ENCODE measurements around the gene RRAS2. TPM values are rescaled to one million over a fixed set of nuclear protein-coding genes. Genes with fewer than 3 reads are reported as not detected.
"Not testable (repeated sequence)": the region's sequence is repeated elsewhere in the genome, so short reads cannot be mapped to it uniquely, and the experiment has no call there.

The RRAS2 gene
- polyA plus RNA-seq, 3 donors: 53.4 to 60.5 (median 56.4) TPM

DNA sequence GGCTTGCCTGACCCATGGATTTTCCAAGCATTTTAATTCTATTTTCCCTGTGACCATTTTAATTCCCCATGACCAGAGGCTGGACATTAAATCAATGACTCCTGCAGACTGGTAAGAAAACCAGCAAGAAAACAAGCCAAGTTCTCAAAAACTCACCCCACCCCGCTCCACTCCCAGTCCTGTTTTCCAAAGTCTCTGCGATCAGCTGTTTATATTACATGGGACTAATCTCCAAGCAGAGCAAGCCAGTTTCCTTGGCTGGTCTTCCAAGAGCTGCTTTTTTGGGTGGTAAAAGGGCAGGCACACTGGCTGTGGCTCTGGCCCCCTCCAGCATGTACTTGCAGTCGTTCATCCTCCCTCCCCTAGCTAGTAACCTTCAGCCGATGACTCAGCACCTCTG, 97.9 kb downstream of the RRAS2 start:
- no peak for DNase-seq (ENCODE audit: low read depth in 3 of 3, low spot score in 2 of 3)

DNA sequence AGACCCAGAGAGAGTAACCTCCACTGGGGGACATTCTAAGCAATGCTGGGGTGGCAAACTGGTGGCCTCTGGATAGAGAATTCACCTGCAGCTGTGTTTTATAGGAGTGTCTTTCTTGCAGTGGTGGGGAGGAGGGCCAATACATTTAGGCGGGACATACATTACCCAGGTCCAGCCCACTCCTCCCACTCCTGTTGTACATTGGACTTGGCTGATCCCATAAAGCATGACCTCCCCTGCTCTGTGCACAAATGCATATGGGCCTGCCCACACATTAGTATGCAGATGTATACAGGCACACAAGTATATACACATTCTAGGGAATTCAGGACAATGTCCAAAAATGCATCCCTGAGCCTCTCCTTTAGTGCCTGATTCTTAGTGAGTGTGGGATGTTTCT, 99.1 kb downstream of the RRAS2 start:
- DNase-seq (ENCODE audit: low read depth in 3 of 3, low spot score in 2 of 3): no peak

DNA sequence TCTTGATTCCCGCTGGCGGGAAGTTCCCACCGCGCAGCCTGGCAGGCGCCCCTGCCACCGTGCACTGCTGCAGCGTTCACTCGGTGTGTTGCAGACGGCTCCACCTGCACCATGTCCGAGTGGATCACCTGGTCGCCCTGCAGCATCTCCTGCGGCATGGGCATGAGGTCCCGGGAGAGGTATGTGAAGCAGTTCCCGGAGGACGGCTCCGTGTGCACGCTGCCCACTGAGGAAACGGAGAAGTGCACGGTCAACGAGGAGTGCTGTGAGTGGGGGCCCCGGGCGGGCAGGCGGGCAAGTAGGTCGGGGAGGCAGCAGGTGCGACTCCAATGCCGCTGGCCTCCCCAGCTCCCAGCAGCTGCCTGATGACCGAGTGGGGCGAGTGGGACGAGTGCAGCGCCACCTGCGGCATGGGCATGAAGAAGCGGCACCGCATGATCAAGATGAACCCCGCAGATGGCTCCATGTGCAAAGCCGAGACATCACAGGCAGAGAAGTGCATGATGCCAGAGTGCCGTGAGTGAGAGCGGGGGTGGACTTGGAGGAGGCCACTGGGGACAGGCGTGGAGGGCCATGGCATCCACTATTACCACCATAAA, 99.7 kb downstream of the RRAS2 start:
- DNase-seq (ENCODE audit: low read depth in 3 of 3, low spot score in 2 of 3): no peak

DNA sequence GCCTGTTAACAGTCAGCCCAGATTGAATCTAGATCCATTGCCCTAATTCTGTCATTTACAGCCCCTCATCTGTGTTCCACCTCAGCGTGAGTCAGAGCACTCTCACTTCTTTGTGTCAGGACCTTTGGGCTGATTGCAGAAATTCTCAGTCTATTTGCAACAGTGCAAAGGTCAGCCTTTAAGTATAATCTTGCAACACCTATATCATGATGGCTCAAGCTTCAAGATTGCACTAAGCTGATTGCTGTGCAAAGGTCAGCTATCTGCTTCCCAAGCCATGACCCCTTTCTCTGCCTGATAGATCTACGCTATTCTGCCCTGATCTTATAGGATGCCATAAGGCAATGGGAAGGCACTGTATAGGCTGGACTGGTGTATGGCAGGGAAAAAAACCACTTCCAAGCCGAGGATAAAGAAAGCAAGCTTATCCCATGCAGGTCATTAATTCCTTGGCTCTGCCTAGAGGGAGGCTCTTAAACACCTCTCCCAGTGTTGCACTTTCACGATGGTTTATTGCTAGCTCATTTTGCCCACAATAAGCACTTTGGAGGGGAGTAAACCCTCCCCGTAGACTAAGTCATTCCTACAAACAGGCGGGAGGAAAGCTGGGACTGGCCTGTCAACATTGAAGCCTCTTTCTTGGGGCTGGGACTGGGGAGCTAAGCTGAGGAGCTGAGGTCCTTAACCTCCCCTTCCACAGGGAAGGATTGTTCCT, 100.6 kb downstream of the RRAS2 start:
- no peak for DNase-seq (ENCODE audit: low read depth in 3 of 3, low spot score in 2 of 3)

DNA sequence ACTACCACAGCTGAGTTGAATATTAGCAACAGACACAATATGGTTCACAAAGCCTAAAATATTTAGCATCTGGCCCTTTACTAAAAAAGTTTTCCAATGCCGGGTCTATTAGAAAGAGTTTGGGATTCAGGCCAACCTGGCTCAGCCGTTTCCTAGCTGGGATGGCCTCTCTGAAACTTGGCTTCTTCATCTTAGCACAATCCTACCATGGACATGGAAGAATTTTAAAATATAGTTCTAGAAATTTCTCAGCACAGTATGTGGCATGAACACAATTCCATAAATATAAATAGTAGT, 103.8 kb downstream of the RRAS2 start:
- no peak for DNase-seq (ENCODE audit: low read depth in 3 of 3, low spot score in 2 of 3)

DNA sequence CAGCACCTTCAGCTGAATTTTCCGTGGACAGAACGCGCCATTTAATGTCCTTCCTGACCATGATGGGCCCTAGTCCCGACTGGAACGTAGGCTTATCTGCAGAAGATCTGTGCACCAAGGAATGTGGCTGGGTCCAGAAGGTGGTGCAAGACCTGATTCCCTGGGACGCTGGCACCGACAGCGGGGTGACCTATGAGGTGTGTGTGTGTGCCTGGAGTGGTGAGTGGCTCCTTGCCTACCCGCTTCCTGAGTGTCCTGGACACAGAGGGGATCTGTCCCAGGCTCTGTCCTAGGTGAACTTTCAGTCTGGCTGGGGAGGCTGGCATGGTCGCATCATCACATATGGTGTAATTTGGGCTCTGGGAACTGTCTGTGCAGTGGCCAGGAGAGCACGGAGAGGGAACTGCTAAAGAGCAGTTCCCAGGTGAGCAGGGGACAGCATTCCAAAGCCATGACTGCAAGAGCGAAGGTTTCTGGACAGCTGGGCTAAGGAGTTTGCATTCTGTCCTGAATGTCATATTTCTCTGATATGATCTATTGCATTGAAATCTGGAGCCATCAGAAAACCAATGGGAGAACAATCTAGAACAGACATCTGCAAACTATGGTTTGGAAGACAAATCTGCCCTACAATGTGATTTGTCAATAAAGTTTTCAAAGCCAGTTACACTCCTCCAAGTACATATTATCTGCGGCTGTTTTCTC, 104.3 kb downstream of the RRAS2 start:
- DNase-seq (ENCODE audit: low read depth in 3 of 3, low spot score in 2 of 3): no peak

DNA sequence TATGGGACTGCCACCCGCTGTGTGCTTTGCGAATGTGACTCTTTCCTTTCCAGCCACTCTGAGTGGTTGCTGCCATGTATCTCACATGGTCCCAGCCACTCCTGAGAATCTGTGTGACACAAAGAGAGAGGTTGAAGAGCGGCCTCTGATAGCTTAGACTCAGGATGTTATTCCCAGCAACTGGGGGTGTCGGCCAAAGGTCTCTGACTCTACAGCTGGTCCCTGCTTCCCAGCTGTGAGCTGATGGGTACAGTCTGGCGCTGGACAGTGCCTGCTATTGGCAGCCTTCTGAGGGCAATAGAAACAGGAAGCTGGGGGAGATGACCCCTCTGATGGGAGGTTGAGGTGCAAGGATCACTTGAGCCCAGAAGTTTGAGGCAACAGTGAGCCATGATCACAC, 105.1 kb downstream of the RRAS2 start:
- DNase-seq (ENCODE audit: low read depth in 3 of 3, low spot score in 2 of 3): no peak

DNA sequence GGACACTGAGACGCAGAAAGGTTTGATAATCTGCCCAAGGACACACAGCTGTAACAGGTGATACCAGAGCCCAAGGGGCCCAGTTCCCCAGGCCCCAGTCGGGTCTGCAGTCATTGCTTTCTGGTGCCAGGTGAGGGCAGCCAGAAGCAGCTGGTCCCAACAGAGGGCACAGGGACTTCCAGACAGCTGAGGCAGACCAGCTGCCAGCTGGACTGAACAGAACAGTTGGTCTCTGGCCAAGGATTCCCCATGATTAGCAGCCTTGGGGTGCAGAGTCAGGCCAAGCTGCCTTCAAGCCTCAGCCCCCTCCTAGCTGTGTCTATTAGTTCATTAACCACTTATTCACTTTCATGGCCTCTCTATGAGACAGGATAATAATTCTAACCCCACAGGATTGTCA, 105.6 kb downstream of the RRAS2 start:
- DNase-seq (ENCODE audit: low read depth in 3 of 3, low spot score in 2 of 3): no peak

DNA sequence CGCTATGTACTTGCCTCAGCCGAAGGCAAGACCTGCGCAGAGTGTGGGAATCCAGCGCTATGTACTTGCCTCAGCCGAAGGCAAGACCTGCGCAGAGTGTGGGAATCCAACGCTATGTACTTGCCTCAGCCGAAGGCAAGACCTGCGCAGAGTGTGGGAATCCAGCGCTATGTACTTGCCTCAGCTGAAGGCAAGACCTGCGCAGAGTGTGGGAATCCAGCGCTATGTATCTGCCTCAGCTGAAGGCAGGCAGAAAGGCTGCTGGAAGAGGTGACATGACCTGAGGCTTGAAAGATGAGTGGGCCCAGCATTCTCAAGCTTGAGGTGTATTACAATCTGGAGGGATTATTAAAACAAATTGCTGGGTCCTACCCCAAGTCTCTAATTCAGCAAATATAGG, 106.5 kb downstream of the RRAS2 start:
- not testable (repeated sequence) for DNase-seq (ENCODE audit: low read depth in 3 of 3, low spot score in 2 of 3)

DNA sequence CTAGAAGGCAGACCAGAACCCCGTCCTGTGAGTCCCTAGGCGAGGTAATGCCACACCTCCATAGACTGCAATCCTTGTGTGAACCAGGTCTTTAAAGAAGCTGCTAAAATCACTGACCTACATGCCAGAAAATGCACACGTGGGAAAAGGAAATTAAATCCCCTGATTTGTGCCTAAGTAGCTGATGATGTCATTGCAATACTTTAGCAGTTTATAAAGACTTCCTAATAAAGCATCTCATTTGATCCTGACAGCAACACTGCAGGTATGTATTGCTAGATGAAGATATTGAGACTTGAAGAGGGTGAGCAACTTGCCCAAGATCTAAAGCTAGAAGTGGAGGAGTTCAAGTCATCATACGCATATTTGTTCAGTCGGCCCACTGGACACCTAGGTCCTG, 107.2 kb downstream of the RRAS2 start:
- DNase-seq (ENCODE audit: low read depth in 3 of 3, low spot score in 2 of 3): no peak

DNA sequence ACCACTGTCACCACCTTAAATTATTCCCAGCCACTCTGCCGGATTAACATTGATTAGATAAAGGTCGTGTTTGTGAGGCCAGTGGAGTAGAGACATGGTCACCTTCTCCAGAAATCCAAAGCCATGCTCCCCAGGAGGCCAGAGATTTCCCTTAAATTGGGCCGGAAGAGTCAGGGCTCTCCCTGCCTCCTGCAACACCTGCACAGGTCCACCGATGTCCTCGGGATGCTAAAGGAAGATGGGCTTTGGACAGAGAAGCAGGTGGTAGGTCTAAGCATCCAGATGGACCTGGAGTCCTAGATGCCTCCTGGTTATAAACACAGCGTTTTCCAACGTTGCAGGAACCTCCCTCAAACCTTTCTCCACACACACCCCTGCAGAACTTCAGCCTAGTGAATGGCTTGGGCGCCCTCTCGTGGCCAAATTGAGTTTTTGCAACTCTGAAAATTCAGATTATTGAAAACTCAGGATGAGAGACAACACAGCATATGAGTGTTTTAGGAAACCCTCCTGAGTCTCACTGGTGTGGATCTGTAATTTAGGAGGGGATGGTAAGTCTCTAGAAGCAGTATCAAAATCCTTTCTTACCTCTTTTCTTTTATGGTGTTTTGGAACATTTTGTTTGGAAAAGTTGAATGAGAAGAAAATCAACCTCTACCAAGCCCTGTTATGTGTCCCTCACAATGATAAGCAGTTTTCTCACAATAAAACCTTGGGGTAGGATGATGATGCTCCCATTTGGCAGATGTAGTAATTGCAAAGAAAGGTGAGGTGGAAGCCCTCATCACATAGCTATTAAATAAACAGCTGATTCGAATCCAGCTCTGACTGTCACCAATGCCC, 109.6 kb downstream of the RRAS2 start:
- peak in 2 of 3 donors; percentile 34 to 38 for DNase-seq (ENCODE audit: low read depth in 3 of 3, low spot score in 2 of 3)

DNA sequence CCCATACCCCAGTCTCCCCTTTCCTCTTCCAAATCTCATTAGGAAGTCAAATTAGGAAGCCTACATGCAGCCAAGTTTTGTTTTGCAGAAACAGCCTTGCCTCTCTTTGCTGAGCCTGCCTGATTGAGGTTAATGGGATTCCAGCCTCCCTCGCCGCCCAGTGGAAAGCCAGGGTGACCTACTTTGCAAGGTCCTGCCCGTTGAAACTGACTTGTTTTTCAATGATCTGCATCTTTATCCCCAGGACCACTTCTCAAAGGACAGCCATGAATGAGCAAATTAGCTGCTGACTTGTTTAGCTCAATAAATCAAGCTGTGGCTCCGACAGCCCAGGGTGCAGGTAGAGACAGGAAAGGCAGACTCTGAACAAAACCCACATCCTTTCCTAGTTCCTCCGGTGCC, 110.4 kb downstream of the RRAS2 start:
- no peak for DNase-seq (ENCODE audit: low read depth in 3 of 3, low spot score in 2 of 3)

DNA sequence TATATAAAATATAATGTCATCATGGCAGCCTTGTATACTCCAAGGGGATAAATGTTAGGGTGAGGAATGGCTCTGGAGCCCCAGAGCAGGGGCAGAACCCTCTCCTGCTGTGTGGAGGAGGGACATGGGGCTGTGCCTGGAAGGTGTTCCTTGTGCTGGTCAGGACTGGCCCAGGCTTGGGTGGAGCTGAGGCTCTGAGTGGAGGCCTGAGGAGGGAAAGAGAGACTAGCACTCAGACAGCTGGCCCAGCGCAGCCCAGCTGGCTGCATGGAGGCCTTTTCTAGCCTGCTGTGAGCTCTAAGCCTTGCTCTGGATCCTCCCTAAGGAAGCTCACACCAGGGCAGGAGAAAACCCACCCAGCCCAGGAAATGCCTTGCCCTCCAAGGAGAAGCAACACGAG, 113.5 kb downstream of the RRAS2 start:
- DNase-seq (ENCODE audit: low read depth in 3 of 3, low spot score in 2 of 3): no peak

DNA sequence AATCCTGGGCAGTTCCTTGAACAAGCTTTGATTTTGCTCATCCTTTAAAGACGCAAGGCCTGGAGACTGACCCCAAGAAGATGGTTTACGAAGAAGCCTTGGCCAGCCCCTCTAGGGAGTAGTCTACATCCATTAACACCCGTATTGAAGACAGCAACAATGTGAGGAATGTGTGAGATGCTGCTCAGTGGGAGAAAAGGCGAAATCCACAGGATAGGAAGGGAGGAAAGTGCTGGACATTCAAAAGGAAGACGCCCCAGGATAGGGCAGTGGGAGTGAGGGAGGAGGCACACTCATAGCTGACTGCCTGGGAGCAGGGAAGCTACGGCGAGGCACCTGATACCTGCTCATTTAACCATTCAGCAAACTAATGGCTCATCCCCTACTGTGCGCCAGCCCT, 114.1 kb downstream of the RRAS2 start:
- no peak for DNase-seq (ENCODE audit: low read depth in 3 of 3, low spot score in 2 of 3)

DNA sequence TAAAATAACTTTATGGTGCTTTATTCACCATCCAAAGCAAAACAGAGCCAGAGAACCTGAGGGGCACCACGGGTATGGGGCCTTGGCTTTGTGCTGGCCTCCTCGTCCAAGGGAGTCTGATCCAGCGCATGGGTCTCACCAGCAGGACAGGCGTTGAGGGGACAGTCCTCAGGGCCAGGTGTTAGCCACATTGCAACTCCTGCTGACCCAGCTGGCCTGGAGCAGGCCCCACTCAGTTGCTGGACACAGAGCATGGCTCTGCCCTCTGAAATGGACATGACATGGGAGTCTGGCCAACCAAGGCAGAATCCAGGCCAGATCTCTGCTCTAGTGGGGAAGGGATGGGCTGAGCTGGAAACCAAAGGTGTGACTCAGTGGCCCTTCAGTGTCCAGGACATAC, 116.2 kb downstream of the RRAS2 start:
- no peak for DNase-seq (ENCODE audit: low read depth in 3 of 3, low spot score in 2 of 3)

DNA sequence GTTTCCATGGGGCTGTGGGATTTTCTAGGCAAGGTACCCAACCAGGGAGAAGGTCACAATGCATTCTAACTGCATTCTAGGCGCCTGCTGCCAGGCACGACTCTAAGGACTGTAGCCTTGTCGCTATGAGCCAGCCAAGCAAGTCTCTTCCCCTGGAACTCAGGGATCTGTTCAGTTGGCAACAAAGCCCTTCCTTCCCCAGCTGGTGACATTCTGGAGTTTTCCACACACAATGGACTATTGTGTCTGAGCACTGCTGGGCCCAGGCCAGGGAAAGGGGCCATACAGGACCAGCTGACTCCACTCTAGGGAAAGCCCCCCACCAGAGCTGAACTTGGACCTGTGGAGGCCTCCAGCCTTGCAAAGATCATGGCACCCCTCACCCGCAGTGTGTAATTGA, 116.8 kb downstream of the RRAS2 start:
- no peak for DNase-seq (ENCODE audit: low read depth in 3 of 3, low spot score in 2 of 3)

DNA sequence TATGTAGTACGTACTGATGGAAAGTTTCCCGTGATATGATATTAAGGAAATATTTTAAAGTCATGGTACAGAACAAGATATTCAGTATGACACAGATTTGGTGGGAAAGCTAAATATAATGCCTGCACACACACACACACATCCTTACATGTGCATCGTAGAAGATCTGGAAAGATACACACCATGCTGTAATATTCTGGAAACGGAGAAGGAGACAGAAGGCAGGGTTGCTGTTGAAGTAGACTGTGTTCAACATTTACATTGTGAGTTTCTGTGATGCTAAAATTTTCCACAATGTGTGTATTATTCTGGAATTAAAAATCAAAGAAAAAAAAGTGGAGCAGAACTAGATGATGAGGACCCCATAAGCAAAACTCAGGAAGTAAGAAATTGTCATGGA, 118.0 kb downstream of the RRAS2 start:
- DNase-seq (ENCODE audit: low read depth in 3 of 3, low spot score in 2 of 3): no peak

DNA sequence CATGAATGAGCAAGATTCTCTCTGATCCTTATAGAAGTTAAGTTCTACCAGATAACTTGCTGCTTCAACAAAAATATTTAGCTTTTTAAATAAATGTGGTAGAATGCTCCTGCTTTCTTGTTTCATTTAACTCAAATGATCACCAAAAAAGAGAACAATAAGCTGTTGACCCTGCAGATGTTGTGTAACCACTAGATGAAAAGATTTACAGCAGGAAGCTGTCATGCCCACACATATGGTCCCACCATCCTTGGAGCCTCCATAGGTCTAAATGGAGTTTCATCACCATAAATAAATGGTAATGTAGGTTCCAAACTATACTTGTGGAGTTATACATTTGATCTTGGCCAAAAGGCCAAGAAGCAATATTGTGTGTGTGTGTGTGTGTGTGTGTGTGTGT, 118.8 kb downstream of the RRAS2 start:
- DNase-seq (ENCODE audit: low read depth in 3 of 3, low spot score in 2 of 3): no peak

DNA sequence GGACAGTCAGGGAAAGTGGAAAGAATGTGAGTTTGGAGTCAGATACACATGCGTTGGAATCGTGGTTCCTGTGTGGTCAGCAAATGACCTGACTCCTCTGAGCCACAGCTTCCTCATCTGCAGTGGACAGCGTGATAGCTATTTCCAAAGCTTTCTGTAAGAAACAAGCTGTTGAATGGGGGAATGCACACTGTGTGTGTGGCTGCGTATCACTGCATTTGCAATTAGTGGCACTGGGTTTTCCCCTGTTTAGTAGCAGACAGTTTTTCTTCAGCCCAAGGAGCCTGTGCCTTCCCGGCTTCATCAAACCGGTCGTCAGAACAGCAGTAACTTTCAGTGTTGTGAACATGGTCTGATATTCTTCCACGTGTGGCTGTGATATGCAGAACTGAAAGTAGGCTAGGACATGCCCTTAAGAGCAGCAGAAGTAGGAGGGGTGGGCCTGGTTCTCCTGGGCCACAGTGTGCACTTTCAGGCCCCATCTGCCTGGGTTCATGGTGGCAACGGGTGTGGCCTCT, 121.5 kb downstream of the RRAS2 start:
- no peak for DNase-seq (ENCODE audit: low read depth in 3 of 3, low spot score in 2 of 3)

DNA sequence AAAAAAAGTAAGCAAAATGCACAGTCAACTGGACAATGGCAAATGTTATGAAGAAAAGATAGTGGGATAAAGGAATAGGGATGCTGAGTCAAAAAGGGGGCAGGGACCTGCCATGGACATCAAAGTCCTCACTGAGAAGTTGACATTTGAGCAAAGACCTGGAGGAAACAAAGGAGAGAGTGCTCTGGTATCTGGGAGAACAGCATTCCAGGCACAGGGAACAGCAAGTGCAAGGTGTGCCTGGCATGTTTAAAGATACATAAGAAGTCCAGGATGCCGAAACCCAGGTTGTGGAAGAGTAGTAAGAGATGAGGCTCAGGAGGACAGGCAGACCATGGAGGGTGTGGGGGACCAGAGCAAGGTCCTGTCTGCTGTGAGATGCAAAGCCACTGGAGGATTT, 123.3 kb downstream of the RRAS2 start:
- DNase-seq (ENCODE audit: low read depth in 3 of 3, low spot score in 2 of 3): no peak

DNA sequence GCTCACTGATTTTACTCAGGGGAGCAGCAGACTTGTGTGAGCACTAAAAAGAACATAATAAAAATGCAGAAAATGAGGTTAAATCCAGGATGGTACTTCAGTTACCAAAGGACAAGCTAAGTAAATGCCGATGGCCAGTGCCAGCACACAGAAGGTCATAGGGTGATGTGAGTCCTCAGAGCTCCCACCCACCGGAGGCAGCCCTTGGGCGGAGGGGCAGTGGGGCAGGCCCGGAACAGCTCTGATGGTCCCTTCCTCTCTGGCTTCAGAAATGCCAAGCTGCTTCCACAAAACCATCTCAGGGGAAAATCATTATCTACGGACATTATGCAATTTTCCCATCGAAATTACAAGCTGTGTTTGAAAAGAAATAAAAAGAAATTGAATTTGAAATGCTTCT, 124.5 kb downstream of the RRAS2 start:
- DNase-seq (ENCODE audit: low read depth in 3 of 3, low spot score in 2 of 3): no peak
